ENCODE results near the gene NDUFB3. TPM values are rescaled to one million over a fixed set of nuclear protein-coding genes. Genes with fewer than 3 reads are reported as not detected.
A peak's percentile ranks its signal among the peaks of the same experiment; 100 is the strongest.
"Not testable (repeated sequence)": the region's sequence is repeated elsewhere in the genome, so short reads cannot be mapped to it uniquely, and the experiment has no call there.

NDUFB3 gene
- total and polyA plus RNA-seq, 5 donors from 2014 or later = 26.2 to 370 (median 294) TPM

DNA sequence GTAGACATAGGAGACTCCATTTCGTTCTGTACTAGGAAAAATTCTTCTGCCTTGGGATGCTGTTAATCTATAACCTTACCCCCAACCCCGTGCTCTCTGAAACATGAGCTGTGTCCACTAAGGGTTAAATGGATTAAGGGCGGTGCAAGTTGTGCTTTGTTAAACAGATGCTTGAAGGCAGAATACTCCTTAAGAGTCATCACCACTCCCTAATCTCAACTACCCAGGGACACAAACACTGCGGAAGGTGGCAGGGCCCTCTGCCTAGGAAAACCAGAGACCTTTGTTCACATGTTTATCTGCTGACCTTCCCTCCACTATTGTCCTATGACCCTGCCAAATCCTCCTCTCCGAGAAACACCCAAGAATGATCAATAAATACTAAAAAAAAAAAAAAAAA, 28.8 kb upstream of the NDUFB3 start:
- not testable (repeated sequence) for H3K27ac ChIP-seq (ENCODE audit: insufficient read depth, low read length, poor library complexity, severe bottlenecking); DNase-seq; H3K27me3 Mint-ChIP-seq; H3K9me3 ChIP-seq (ENCODE audit: control insufficient read depth in 2 of 2, low read length in 2 of 2); ATAC-seq (ENCODE audit: low read depth in 2 of 2); H3K4me3 ChIP-seq (ENCODE audit: low read depth, low read length); H3K4me3 Mint-ChIP-seq; H3K27me3 ChIP-seq (ENCODE audit: control insufficient read depth, insufficient read depth, low read length); H3K4me1 ChIP-seq (ENCODE audit: control insufficient read depth, insufficient read depth, low read length, poor library complexity, severe bottlenecking); H3K27ac Mint-ChIP-seq
- H3K36me3 Mint-ChIP-seq = peaks cover 41% of the 10 kb centered on the region
- H3K4me1 Mint-ChIP-seq = peaks cover 13 to 32% (median 18%) of the 10 kb centered on the region in 4 donors
- peaks cover 0 to 11% (median 4%) of the 10 kb centered on the region in 7 donors for H3K9me3 Mint-ChIP-seq
- H3K36me3 ChIP-seq (ENCODE audit: control insufficient read depth, insufficient read depth, low read length) = peaks cover 22% of the 10 kb centered on the region

DNA sequence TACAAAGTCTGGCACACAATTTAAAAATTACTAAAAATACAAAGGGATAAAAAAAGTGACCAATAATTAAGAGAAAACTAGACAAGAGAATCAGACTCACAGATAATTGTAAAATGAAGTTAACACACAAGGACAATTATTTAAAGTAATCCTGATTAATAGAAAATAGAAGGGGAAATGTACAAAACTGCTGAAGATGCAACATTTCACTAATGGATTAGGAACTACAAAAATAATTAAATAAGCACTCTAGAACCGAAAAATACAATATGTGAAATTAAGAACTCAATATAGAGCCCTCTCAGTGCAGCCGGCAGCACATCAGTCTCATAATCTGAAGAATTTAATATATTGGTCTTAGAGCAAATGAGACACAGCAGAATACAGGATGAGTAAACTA, 24.9 kb upstream of the NDUFB3 start:
- ATAC-seq (ENCODE audit: low read depth in 2 of 2) = no peak
- peaks cover 20% of the 10 kb centered on the region for H3K36me3 ChIP-seq (ENCODE audit: control insufficient read depth, insufficient read depth, low read length)
- Mint-ChIP-seq H3K36me3 (peaks cover 27% of the 10 kb centered on the region), H3K9me3 (peaks cover 0 to 11% (median 3%) of the 10 kb centered on the region in 7 donors), H3K27me3 (no peaks in the 10 kb centered on the region), H3K4me1 (peaks cover 14 to 27% (median 17%) of the 10 kb centered on the region in 4 donors), H3K27ac (no peak overlapping the region), H3K4me3 (no peak overlapping the region)
- H3K9me3 ChIP-seq (ENCODE audit: control insufficient read depth in 2 of 2, low read length in 2 of 2) = peaks cover 4 to 9% of the 10 kb centered on the region in 2 experiments
- H3K4me1 ChIP-seq (ENCODE audit: control insufficient read depth, insufficient read depth, low read length, poor library complexity, severe bottlenecking) = no peaks in the 10 kb centered on the region
- no peak overlapping the region for H3K27ac ChIP-seq (ENCODE audit: insufficient read depth, low read length, poor library complexity, severe bottlenecking)
- no peak for DNase-seq
- no peak overlapping the region for H3K4me3 ChIP-seq (ENCODE audit: low read depth, low read length)
- no peaks in the 10 kb centered on the region for H3K27me3 ChIP-seq (ENCODE audit: control insufficient read depth, insufficient read depth, low read length)

DNA sequence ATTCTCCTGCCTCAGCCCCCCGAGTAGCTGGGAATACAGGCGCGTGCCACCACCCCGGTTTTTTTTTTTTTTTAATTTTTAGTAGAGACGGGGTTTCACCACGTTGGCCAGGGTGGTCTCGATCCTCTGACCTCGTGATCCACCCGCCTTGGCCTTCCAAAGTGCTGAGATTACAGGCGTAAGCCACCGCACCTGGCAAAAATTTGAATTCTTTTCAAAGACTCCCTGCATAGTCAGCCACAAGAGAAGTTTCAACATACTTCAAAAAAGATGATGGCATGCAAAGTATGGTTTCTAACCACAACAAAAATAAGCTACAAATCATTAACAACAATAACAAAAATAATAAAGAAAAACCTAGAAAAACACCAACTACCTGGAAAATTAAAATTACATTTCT, 22.3 kb upstream of the NDUFB3 start:
- no peaks in the 10 kb centered on the region for H3K27me3 ChIP-seq (ENCODE audit: control insufficient read depth, insufficient read depth, low read length)
- ATAC-seq (ENCODE audit: low read depth in 2 of 2) = no peak
- H3K4me1 Mint-ChIP-seq = peaks cover 14 to 46% (median 27%) of the 10 kb centered on the region in 4 donors
- peaks cover 0 to 11% (median 3%) of the 10 kb centered on the region in 7 donors for H3K9me3 Mint-ChIP-seq
- H3K4me1 ChIP-seq (ENCODE audit: control insufficient read depth, insufficient read depth, low read length, poor library complexity, severe bottlenecking) = no peaks in the 10 kb centered on the region
- DNase-seq = no peak
- H3K36me3 Mint-ChIP-seq = peaks cover 26% of the 10 kb centered on the region
- H3K27me3 Mint-ChIP-seq = no peaks in the 10 kb centered on the region
- no peak overlapping the region for H3K4me3 ChIP-seq (ENCODE audit: low read depth, low read length)
- no peak overlapping the region for H3K27ac Mint-ChIP-seq
- H3K27ac ChIP-seq (ENCODE audit: insufficient read depth, low read length, poor library complexity, severe bottlenecking) = no peak overlapping the region
- H3K36me3 ChIP-seq (ENCODE audit: control insufficient read depth, insufficient read depth, low read length) = peaks cover 29% of the 10 kb centered on the region
- no peak overlapping the region for H3K4me3 Mint-ChIP-seq
- H3K9me3 ChIP-seq (ENCODE audit: control insufficient read depth in 2 of 2, low read length in 2 of 2) = peaks cover 4 to 9% of the 10 kb centered on the region in 2 experiments

DNA sequence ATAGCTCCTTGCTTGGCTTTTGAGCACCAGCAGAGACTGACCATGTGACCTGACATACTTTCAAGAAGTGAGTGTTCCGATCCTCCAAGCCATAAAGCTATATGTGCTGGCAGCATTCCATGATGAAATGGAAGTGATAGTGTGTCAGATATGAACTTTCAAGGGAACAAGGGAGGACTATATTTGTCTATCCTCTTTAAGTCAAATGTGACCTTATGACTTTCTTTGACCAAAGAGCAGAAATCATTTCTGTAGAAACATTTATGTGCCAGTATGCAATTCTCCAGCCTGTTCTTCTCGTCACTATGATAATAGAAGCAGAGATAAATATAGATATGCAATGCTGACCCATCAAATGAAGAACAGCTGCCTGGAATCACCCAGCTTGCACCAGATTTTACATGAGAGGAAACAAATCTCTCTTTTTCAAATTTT, 14.7 kb upstream of the NDUFB3 start:
- ATAC-seq (ENCODE audit: low read depth in 2 of 2) = no peak
- no peak overlapping the region for H3K4me3 Mint-ChIP-seq
- no peaks in the 10 kb centered on the region for H3K27me3 ChIP-seq (ENCODE audit: control insufficient read depth, insufficient read depth, low read length)

DNA sequence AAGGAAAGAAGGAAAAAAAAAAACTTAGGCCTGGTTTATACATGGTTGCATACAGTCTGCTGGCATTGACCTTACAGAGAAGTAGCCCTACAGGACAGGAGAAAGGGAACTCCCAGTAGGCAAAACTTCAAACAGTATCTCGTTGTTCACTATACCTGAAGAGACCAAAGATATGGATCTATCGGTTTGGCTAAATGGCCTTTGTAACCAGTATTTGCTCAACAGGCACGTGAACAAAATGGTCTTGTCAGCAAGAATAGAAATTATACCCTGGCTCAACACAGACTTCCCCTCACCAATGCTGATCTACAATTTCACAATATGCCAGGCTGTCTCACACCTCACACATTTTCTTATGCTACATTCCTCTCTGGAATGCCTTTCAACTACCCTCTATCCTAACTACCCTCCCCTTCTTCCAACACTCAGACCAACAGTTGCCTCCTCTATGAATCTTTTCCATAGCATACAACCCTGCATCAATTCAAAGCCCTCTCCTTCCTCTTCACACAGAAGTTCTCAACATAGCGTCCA, 14.0 kb upstream of the NDUFB3 start:
- Histone ChIP-seq H3K27me3 (ENCODE audit: control insufficient read depth, insufficient read depth, low read length) (no peaks in the 10 kb centered on the region), H3K4me1 (ENCODE audit: control insufficient read depth, insufficient read depth, low read length, poor library complexity, severe bottlenecking) (peaks cover 3% of the 10 kb centered on the region), H3K9me3 (ENCODE audit: control insufficient read depth in 2 of 2, low read length in 2 of 2) (no peaks in the 10 kb centered on the region), H3K4me3 (ENCODE audit: low read depth, low read length) (no peak overlapping the region), H3K36me3 (ENCODE audit: control insufficient read depth, insufficient read depth, low read length) (peaks cover 28% of the 10 kb centered on the region), H3K27ac (ENCODE audit: insufficient read depth, low read length, poor library complexity, severe bottlenecking) (no peak overlapping the region)
- Mint-ChIP-seq H3K36me3 (peaks cover 14% of the 10 kb centered on the region), H3K27ac (peak overlapping the region in 2 of 3 donors; percentile 29 to 82), H3K27me3 (no peaks in the 10 kb centered on the region), H3K4me3 (no peak overlapping the region), H3K4me1 (peaks cover 22 to 57% (median 32%) of the 10 kb centered on the region in 4 donors), H3K9me3 (no peaks in the 10 kb centered on the region)
- ATAC-seq (ENCODE audit: low read depth in 2 of 2) (no peak), DNase-seq (no peak)

More for the DNA sequence above, 14.7 kb upstream of the NDUFB3 start:
- Mint-ChIP-seq H3K36me3 (peaks cover 18% of the 10 kb centered on the region), H3K27me3 (no peaks in the 10 kb centered on the region), H3K4me1 (peaks cover 22 to 58% (median 36%) of the 10 kb centered on the region in 4 donors), H3K9me3 (no peaks in the 10 kb centered on the region), H3K27ac (peak overlapping the region in 1 of 3 donors; percentile 29)
- Histone ChIP-seq H3K4me1 (ENCODE audit: control insufficient read depth, insufficient read depth, low read length, poor library complexity, severe bottlenecking) (peaks cover 3% of the 10 kb centered on the region), H3K36me3 (ENCODE audit: control insufficient read depth, insufficient read depth, low read length) (peaks cover 31% of the 10 kb centered on the region), H3K9me3 (ENCODE audit: control insufficient read depth in 2 of 2, low read length in 2 of 2) (no peaks in the 10 kb centered on the region), H3K27ac (ENCODE audit: insufficient read depth, low read length, poor library complexity, severe bottlenecking) (no peak overlapping the region), H3K4me3 (ENCODE audit: low read depth, low read length) (peak overlapping the region; percentile 13)
- DNase-seq = no peak

DNA sequence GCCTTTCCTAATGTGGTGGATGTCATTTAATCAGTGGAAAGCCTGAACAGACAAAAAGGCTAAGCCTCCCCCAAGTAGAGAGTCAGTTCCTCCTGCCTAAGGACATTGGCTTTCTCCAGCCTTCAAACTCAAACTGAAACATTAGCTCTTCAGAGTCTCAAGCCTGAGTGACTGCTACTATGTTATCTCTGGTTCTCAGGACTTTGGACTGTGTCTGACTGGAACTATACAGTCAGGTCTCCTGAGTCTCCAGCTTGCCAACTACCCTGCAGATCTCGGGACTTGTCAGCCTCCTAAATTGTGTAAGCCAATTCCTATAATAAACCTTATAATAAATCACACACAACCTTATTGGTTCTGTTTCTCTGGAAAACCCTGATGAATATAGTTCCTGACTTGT, 12.9 kb upstream of the NDUFB3 start:
- Mint-ChIP-seq H3K27ac (peak overlapping the region in 1 of 3 donors; percentile 74), H3K4me3 (no peak overlapping the region), H3K9me3 (no peaks in the 10 kb centered on the region), H3K27me3 (no peaks in the 10 kb centered on the region), H3K36me3 (peaks cover 17% of the 10 kb centered on the region), H3K4me1 (peaks cover 22 to 51% (median 37%) of the 10 kb centered on the region in 4 donors)
- no peak overlapping the region for H3K27ac ChIP-seq (ENCODE audit: insufficient read depth, low read length, poor library complexity, severe bottlenecking)
- DNase-seq (no peak), ATAC-seq (ENCODE audit: low read depth in 2 of 2) (no peak)
- no peak overlapping the region for H3K4me3 ChIP-seq (ENCODE audit: low read depth, low read length)
- H3K4me1 ChIP-seq (ENCODE audit: control insufficient read depth, insufficient read depth, low read length, poor library complexity, severe bottlenecking) = peaks cover 3% of the 10 kb centered on the region
- H3K27me3 ChIP-seq (ENCODE audit: control insufficient read depth, insufficient read depth, low read length) = no peaks in the 10 kb centered on the region
- H3K9me3 ChIP-seq (ENCODE audit: control insufficient read depth in 2 of 2, low read length in 2 of 2) = no peaks in the 10 kb centered on the region
- H3K36me3 ChIP-seq (ENCODE audit: control insufficient read depth, insufficient read depth, low read length) = peaks cover 23% of the 10 kb centered on the region

DNA sequence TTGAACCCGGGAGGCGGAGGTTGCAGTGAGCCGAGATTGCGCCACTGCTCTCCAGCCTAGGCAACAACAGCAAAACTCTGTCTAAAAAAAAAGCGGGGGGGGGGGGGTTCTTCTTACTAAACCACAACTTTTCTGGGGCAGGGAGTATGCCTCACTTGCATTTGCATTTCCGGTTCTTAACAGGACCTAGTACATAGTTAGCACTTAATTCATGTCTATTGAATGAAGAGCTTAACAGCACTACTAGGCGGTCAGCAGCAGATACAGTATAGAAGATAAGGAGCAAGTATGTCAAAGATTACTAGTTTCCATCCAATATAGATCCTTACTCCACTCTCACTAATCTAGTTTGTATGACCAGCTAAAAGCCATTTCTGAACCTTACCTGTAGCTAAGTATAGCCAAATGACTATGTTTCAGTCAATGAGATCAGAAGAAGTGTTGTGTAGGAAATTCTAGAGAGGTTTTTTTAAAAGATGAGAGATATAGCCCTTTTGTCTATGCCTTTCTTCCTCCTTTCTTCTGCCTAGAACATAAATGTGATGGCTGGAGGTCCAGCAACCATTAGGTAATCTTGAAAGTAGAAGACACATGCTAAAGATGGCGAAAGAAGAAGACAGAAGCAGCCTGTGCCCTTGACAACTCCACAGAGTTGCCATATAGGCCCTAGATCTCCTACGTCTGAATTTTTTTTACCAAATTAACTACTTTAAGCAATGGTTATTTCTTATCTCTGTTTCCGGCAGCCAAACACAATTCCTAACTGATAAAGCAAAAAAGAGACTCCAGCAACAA, 11.6 kb upstream of the NDUFB3 start:
- Histone ChIP-seq H3K27ac (ENCODE audit: insufficient read depth, low read length, poor library complexity, severe bottlenecking) (no peak overlapping the region), H3K27me3 (ENCODE audit: control insufficient read depth, insufficient read depth, low read length) (no peaks in the 10 kb centered on the region), H3K36me3 (ENCODE audit: control insufficient read depth, insufficient read depth, low read length) (peaks cover 19% of the 10 kb centered on the region), H3K4me3 (ENCODE audit: low read depth, low read length) (no peak overlapping the region), H3K9me3 (ENCODE audit: control insufficient read depth in 2 of 2, low read length in 2 of 2) (no peaks in the 10 kb centered on the region), H3K4me1 (ENCODE audit: control insufficient read depth, insufficient read depth, low read length, poor library complexity, severe bottlenecking) (peaks cover 3% of the 10 kb centered on the region)
- H3K4me1 Mint-ChIP-seq = peaks cover 24 to 45% (median 37%) of the 10 kb centered on the region in 4 donors
- ATAC-seq (ENCODE audit: low read depth in 2 of 2) (no peak), DNase-seq (no peak)
- H3K36me3 Mint-ChIP-seq = peaks cover 17% of the 10 kb centered on the region
- no peaks in the 10 kb centered on the region for H3K9me3 Mint-ChIP-seq
- H3K27ac Mint-ChIP-seq = peak overlapping the region in 1 of 3 donors; percentile 50
- no peak overlapping the region for H3K4me3 Mint-ChIP-seq
- no peaks in the 10 kb centered on the region for H3K27me3 Mint-ChIP-seq
